SK-N-SH (cell line): ENCODE measurements around the gene DPPA5. TPM values are rescaled to one million over a fixed set of nuclear protein-coding genes. Genes with fewer than 3 reads are reported as not detected.

Experiments used
- CTCF ChIA-PET: fragments of 300-600, 350-600 bp; formaldehyde crosslinking; extraction: SDS; loops from one replicate; lab custom pipeline; 2021; lab: Yijun Ruan, JAX
- POLR2A ChIA-PET: fragments of 350-600 bp; sonication (Branson Sonifier 250); formaldehyde crosslinking; extraction: SDS; loops from one replicate; lab custom pipeline; 2020; ENCODE audit warnings: antibody characterized with exemption, inconsistent platforms; lab: Yijun Ruan, JAX
- DNase-seq: peaks from one replicate; pipeline ENCODE4 v3.0.0; 2012
- H2AFZ ChIP-seq: fragments of 200-600 bp; sonication (generic); 2 replicates; pipeline ENCODE4 v1.8.1; 2016; ENCODE audit warnings: antibody characterized with exemption, mild to moderate bottlenecking, low read depth
- H3F3A ChIP-seq: fragments of 200-600 bp; sonication (generic); replicated peaks from 2 replicates; pipeline ENCODE3; 2016; ENCODE audit warnings: antibody characterized with exemption, mild to moderate bottlenecking; ENCODE audit not compliant: insufficient read depth
- H3K27ac ChIP-seq, 2 experiments: fragments of 200-500 bp in 1 of 2; fragments of 200-600 bp in 1 of 2; sonication (Bioruptor generic) in 1 of 2; sonication (generic), shearing (Covaris generic) in 1 of 2; 2 replicates each; pipeline versions ENCODE4 v1.5.1 to v1.6.1; 2014 to 2016; ENCODE audit warnings: low read depth in 2 of 2, inconsistent platforms in 1 of 2, low read length in 1 of 2, mild to moderate bottlenecking in 1 of 2, mixed read lengths in 1 of 2
- H3K27me3 ChIP-seq: fragments of 200-600 bp; sonication (generic), shearing (Covaris generic); 2 replicates; pipeline ENCODE4 v1.6.1; 2016; ENCODE audit warnings: mixed run types; ENCODE audit not compliant: insufficient read depth
- H3K36me3 ChIP-seq, 2 experiments: fragments of 200-500 bp in 1 of 2; fragments of 200-600 bp in 1 of 2; sonication (Bioruptor generic) in 1 of 2; sonication (generic) in 1 of 2; replicated peaks in 1 of 2; 2 replicates each; pipeline versions ENCODE3 to v1.5.1; 2014 to 2016; ENCODE audit warnings: low read length in 1 of 2, mild to moderate bottlenecking in 1 of 2; ENCODE audit not compliant: insufficient read depth in 2 of 2, control insufficient read depth in 1 of 2
- H3K4me1 ChIP-seq, 2 experiments: fragments of 200-500 bp in 1 of 2; fragments of 200-600 bp in 1 of 2; sonication (Bioruptor generic) in 1 of 2; sonication (generic), shearing (Covaris generic) in 1 of 2; 2 replicates each; pipeline versions ENCODE4 v1.5.1 to v1.6.1; 2014 to 2016; ENCODE audit warnings: low read depth in 1 of 2, low read length in 1 of 2, mixed run types in 1 of 2; ENCODE audit not compliant: insufficient read depth in 2 of 2, control insufficient read depth in 1 of 2
- H3K4me2 ChIP-seq: fragments of 200-600 bp; sonication (generic), shearing (Covaris generic); 2 replicates; pipeline ENCODE4 v1.6.1; 2017; ENCODE audit warnings: mixed run types
- H3K4me3 ChIP-seq, 2 experiments: fragments of 200-500 bp in 1 of 2; fragments of 200-600 bp in 1 of 2; sonication (Bioruptor generic) in 1 of 2; sonication (generic), shearing (Covaris generic) in 1 of 2; 2 replicates each; pipeline versions ENCODE4 v1.5.1 to v1.8.1; 2014 to 2016; ENCODE audit warnings: low read depth in 2 of 2, inconsistent platforms in 1 of 2, low read length in 1 of 2, mild to moderate bottlenecking in 1 of 2, mixed read lengths in 1 of 2, moderate library complexity in 1 of 2
- H3K79me2 ChIP-seq: fragments of 200-600 bp; sonication (generic); 2 replicates; pipeline ENCODE4 v1.8.1; 2017; ENCODE audit warnings: mild to moderate bottlenecking; ENCODE audit not compliant: insufficient read depth
- H3K9ac ChIP-seq: fragments of 200-600 bp; sonication (generic); 2 replicates; pipeline ENCODE4 v1.6.1; 2017; ENCODE audit warnings: mixed run types
- H3K9me2 ChIP-seq: fragments of 200-600 bp; sonication (generic); 2 replicates; pipeline ENCODE4 v1.6.1; 2017; ENCODE audit warnings: mixed run types
- H3K9me3 ChIP-seq: fragments of 200-600 bp; sonication (generic); 2 replicates; pipeline ENCODE4 v1.6.1; 2017; ENCODE audit warnings: mixed run types, mild to moderate bottlenecking, moderate library complexity
- H4K20me1 ChIP-seq: fragments of 200-600 bp; sonication (generic); 2 replicates; pipeline ENCODE4 v1.6.1; 2017; ENCODE audit warnings: mild to moderate bottlenecking, mixed run types; ENCODE audit not compliant: insufficient read depth
- CHD2 ChIP-seq: fragments of 150-350 bp; IDR thresholded peaks from 2 replicates; pipeline ENCODE4 v1.6.1; 2018; ENCODE audit warnings: low read length; ENCODE audit not compliant: partially characterized antibody
- FOXJ3 ChIP-seq: sonication (generic); formaldehyde crosslinking; IDR thresholded peaks from 2 replicates; pipeline ENCODE4 v1.5.1; 2020; ENCODE audit warnings: mild to moderate bottlenecking, missing genetic modification reagents
- NFIC ChIP-seq: IDR thresholded peaks from 2 replicates; pipeline ENCODE4 v1.4.0; 2012; ENCODE audit warnings: borderline replicate concordance
- POLR2AphosphoS5 ChIP-seq: IDR thresholded peaks from 2 replicates; pipeline ENCODE4 v1.6.1; 2012; ENCODE audit warnings: low read depth, low read length
- RAD21 ChIP-seq: IDR thresholded peaks from 2 replicates; pipeline ENCODE4 v1.6.1; 2012; ENCODE audit warnings: mild to moderate bottlenecking, low read length
- RCOR1 ChIP-seq: fragments of 150-350 bp; IDR thresholded peaks from 2 replicates; pipeline ENCODE4 v1.6.1; 2017; ENCODE audit warnings: antibody characterized with exemption, low read length
- RFX5 ChIP-seq: IDR thresholded peaks from 2 replicates; pipeline ENCODE4 v1.6.1; 2012; ENCODE audit warnings: mild to moderate bottlenecking, improper control_type of control experiment, low read length
- RXRA ChIP-seq: IDR thresholded peaks from 2 replicates; pipeline ENCODE4 v1.4.0; 2012; ENCODE audit warnings: low read depth, mild to moderate bottlenecking, borderline replicate concordance
- SMC3 ChIP-seq: IDR thresholded peaks from 2 replicates; pipeline ENCODE4 v1.6.1; 2012; ENCODE audit warnings: low read depth, low read length, improper control_type of control experiment
- TCF12 ChIP-seq: IDR thresholded peaks from 2 replicates; pipeline ENCODE4 v1.4.0; 2012
- WGBS: methylation state at CpG from one replicate; pipeline ENCODE4 v1.1.6; 2017; ENCODE audit warnings: low lambda C conversion rate; 5-methylcytosine and 5-hydroxymethylcytosine counted together
- polyA plus RNA-seq, 3 experiments: library from polyadenylated mRNA; depleted of rRNA; stranded (reverse); fragments of >200 nt; gene quantifications; 2 replicates each; pipeline ENCODE4 v1.2.3, GENCODE V29; 2012
- TF ChIP-seq, protein P1 (sequence below): IDR thresholded peaks from 2 replicates; pipeline ENCODE4 v1.4.0; 2012; ENCODE audit warnings: low read depth, borderline replicate concordance
- TF ChIP-seq, protein P2 (sequence below): IDR thresholded peaks from 2 replicates; pipeline ENCODE4 v1.6.1; 2012; ENCODE audit warnings: mild to moderate bottlenecking, low read depth, low read length, moderate library complexity
- TF ChIP-seq, protein P3 (sequence below): fragments of 200-600 bp; sonication (generic); IDR thresholded peaks from 2 replicates; pipeline ENCODE4 v1.6.1; 2017; ENCODE audit warnings: antibody characterized with exemption, mild to moderate bottlenecking, moderate library complexity
- TF ChIP-seq, protein P4 (sequence below): IDR thresholded peaks from 2 replicates; pipeline ENCODE4 v1.4.0; 2012; ENCODE audit warnings: low read depth

The DPPA5 gene
- polyA plus RNA-seq, 1 of the 3 experiments (the other 2 are of a cell fraction): not detected

DNA sequence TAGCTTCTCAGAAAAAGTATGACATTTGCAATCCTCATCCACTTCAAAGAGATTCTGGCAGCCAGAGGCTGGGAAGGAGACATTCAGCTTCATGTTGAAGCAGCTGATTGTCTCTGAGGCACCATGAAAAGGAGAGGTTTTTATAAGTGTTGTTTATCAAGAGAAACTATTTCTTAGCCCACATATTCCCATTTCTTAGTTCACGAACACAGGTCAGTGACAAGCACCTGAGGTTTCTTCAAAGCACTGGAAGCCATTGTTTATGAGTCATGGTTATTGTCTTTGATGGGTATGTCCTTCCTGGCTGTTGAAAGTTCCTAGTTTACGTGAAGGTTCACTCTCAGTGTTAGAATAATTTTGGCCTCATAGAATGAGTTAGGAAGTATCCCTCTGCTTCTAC lies 37.6 kb upstream of the DPPA5 start (continued):
- TF ChIP-seq RXRA: no peak

DNA sequence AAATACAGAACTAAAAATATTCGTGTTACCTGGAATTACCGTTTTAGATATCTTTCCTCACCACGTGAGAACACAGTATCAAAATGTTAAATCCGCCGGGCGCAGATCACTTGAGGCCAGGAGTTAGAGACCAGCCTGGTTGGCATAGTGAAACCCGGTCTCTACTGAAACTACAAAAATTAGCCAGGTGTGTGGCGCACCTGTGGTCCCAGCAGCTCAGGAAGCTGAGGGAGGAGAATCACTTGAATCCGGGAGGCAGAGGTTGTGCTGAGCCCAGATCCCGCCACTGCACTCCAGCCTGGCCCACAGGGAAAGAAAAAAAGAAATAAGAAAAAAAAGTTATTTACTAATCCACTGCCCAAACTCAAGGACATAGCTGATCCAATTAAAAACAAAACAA lies 35.8 kb upstream of the DPPA5 start:
- Histone ChIP-seq H3K4me1 (no peaks in the 10 kb centered on the region; a peak in 1 of 4 replicates), H2AFZ (no peak overlapping the region), H3K4me3 (no peak overlapping the region), H3K9me3 (no peaks in the 10 kb centered on the region), H3K9ac (no peak overlapping the region), H3K27ac (no peak overlapping the region), H3K9me2 (no peaks in the 10 kb centered on the region), H3K36me3 (no peaks in the 10 kb centered on the region), H3K4me2 (no peak overlapping the region), H3K27me3 (no peaks in the 10 kb centered on the region), H3K79me2 (no peaks in the 10 kb centered on the region), H4K20me1 (no peaks in the 10 kb centered on the region), H3F3A (no peaks in the 10 kb centered on the region)
- WGBS: 93% methylated on average over 10 of the region's 10 CpGs
- CTCF ChIA-PET: interaction anchor here (2.1 kb wide), 1 partner anchor 12 kb away, joined by 5 read pairs; no protein-coding TSS in a partner anchor
- no peak for TF ChIP-seq RFX5
- no peak for TF ChIP-seq POLR2AphosphoS5
- no peak for TF ChIP-seq RCOR1
- no peak for TF ChIP-seq TCF12
- TF ChIP-seq, protein P1, sequence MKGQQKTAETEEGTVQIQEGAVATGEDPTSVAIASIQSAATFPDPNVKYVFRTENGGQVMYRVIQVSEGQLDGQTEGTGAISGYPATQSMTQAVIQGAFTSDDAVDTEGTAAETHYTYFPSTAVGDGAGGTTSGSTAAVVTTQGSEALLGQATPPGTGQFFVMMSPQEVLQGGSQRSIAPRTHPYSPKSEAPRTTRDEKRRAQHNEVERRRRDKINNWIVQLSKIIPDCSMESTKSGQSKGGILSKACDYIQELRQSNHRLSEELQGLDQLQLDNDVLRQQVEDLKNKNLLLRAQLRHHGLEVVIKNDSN: no peak
- no peak for TF ChIP-seq FOXJ3 (CRISPR knock-in tag)
- TF ChIP-seq, protein P2, sequence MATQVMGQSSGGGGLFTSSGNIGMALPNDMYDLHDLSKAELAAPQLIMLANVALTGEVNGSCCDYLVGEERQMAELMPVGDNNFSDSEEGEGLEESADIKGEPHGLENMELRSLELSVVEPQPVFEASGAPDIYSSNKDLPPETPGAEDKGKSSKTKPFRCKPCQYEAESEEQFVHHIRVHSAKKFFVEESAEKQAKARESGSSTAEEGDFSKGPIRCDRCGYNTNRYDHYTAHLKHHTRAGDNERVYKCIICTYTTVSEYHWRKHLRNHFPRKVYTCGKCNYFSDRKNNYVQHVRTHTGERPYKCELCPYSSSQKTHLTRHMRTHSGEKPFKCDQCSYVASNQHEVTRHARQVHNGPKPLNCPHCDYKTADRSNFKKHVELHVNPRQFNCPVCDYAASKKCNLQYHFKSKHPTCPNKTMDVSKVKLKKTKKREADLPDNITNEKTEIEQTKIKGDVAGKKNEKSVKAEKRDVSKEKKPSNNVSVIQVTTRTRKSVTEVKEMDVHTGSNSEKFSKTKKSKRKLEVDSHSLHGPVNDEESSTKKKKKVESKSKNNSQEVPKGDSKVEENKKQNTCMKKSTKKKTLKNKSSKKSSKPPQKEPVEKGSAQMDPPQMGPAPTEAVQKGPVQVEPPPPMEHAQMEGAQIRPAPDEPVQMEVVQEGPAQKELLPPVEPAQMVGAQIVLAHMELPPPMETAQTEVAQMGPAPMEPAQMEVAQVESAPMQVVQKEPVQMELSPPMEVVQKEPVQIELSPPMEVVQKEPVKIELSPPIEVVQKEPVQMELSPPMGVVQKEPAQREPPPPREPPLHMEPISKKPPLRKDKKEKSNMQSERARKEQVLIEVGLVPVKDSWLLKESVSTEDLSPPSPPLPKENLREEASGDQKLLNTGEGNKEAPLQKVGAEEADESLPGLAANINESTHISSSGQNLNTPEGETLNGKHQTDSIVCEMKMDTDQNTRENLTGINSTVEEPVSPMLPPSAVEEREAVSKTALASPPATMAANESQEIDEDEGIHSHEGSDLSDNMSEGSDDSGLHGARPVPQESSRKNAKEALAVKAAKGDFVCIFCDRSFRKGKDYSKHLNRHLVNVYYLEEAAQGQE: no peak
- POLR2A ChIA-PET: no interaction called here
- DNase-seq: no peak

DNA sequence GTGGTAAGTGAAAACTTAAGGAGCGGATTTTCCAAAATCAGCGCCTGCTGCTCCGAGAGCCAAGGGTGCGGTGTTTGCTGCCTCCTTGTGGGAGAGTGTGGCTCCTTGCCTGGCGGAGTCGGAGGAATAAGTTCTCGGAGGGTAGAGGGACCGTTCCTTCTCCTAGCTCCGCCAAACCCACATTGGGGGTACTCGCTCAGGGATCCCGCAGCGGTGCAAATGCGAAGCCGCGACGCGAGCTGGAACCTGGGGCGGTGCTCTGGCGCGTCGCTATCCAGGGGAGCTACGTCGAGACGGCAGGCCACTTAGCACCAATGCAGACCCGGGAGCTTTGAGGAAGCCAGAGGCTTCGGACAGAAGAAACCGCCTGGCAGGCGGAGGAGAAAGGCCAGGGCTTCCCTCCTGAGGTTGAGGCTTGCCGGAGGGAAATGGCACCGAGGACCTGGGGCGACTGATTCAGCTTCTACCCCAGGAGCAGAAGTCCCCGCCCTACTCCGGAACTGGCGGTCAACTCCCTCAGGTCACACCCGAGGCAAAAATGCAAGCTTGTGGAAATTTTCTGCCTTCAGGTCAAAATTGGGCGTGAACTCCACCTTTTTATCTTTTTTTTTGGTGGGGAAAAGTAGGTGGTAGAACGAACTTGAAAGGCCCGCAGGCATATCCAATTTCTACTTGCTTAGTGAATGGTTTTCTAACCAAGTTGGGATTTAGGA lies 34.9 kb upstream of the DPPA5 start:
- ChIA-PET CTCF (interaction anchor here (0.6 to 2.1 kb wide), 9 partner anchors 11 to 247 kb away, joined by 3 to 5 read pairs (median 3); partner anchors contain the start of gene MTO1), POLR2A (no interaction called here)
- peak overlapping the region; percentile 84 for H3K4me2 ChIP-seq
- no peaks in the 10 kb centered on the region; a peak in 1 of 4 replicates for H3K4me1 ChIP-seq
- peak overlapping the region; percentile 50; the same call in 1 of the 2 replicates for H3K9ac ChIP-seq
- TF ChIP-seq FOXJ3 (CRISPR knock-in tag) (no peak), CHD2 (no peak), NFIC (peak; percentile 4; the same call in 1 of the 2 replicates), RAD21 (peak; percentile 59), SMC3 (peak; percentile 45)
- TF ChIP-seq, protein P3, sequence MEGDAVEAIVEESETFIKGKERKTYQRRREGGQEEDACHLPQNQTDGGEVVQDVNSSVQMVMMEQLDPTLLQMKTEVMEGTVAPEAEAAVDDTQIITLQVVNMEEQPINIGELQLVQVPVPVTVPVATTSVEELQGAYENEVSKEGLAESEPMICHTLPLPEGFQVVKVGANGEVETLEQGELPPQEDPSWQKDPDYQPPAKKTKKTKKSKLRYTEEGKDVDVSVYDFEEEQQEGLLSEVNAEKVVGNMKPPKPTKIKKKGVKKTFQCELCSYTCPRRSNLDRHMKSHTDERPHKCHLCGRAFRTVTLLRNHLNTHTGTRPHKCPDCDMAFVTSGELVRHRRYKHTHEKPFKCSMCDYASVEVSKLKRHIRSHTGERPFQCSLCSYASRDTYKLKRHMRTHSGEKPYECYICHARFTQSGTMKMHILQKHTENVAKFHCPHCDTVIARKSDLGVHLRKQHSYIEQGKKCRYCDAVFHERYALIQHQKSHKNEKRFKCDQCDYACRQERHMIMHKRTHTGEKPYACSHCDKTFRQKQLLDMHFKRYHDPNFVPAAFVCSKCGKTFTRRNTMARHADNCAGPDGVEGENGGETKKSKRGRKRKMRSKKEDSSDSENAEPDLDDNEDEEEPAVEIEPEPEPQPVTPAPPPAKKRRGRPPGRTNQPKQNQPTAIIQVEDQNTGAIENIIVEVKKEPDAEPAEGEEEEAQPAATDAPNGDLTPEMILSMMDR: peak; percentile 71
- TF ChIP-seq, protein P4, sequence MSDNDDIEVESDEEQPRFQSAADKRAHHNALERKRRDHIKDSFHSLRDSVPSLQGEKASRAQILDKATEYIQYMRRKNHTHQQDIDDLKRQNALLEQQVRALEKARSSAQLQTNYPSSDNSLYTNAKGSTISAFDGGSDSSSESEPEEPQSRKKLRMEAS: peak; percentile 51; the same call in 1 of the 2 replicates
- TF ChIP-seq, protein P1: no peak
- H3K4me3 ChIP-seq: peak overlapping the region; percentile 47 to 68
- H3F3A ChIP-seq: no peaks in the 10 kb centered on the region
- no peaks in the 10 kb centered on the region for H3K27me3 ChIP-seq
- no peaks in the 10 kb centered on the region for H3K79me2 ChIP-seq
- DNase-seq: peak; percentile 56
- H3K27ac ChIP-seq: no peak overlapping the region
- H3K9me2 ChIP-seq: no peaks in the 10 kb centered on the region
- H3K9me3 ChIP-seq: no peaks in the 10 kb centered on the region
- no peaks in the 10 kb centered on the region for H3K36me3 ChIP-seq
- 16% methylated on average over 26 of the region's 38 CpGs for WGBS
- H4K20me1 ChIP-seq: no peaks in the 10 kb centered on the region
- H2AFZ ChIP-seq: peak overlapping the region; percentile 96
